H9 (cell line): ENCODE results near the gene IST1. TPM values are rescaled to one million over a fixed set of nuclear protein-coding genes. Genes with fewer than 3 reads are reported as not detected.
A peak's percentile ranks its signal among the peaks of the same experiment; 100 is the strongest.

Source experiments
- DNase-seq: peaks from one replicate; pipeline ENCODE4 v3.0.0-alpha.2; 2017
- H2AFZ ChIP-seq: one replicate; pipeline ENCODE4 v1.6.1; 2013; ENCODE audit warnings: mild to moderate bottlenecking, low read length, control low read depth, moderate library complexity
- H2AK5ac ChIP-seq: 2 replicates; pipeline ENCODE4 v1.6.1; 2013; ENCODE audit warnings: low read length, control low read depth, mixed read lengths; ENCODE audit not compliant: insufficient read length
- H2BK120ac ChIP-seq: one replicate; pipeline ENCODE4 v1.6.1; 2013; ENCODE audit warnings: low read depth, mild to moderate bottlenecking, low read length, control low read depth, inconsistent platforms; ENCODE audit not compliant: poor library complexity, severe bottlenecking
- H2BK12ac ChIP-seq: 2 replicates; pipeline ENCODE4 v1.6.1; 2013; ENCODE audit warnings: low read length, control low read depth, mixed read lengths, low read depth; ENCODE audit not compliant: insufficient read length
- H2BK15ac ChIP-seq: 2 replicates; pipeline ENCODE4 v1.6.1; 2013; ENCODE audit warnings: low read depth, low read length, control low read depth
- H2BK20ac ChIP-seq: one replicate; pipeline ENCODE4 v1.6.1; 2013; ENCODE audit warnings: low read depth, mild to moderate bottlenecking, low read length, control low read depth, inconsistent platforms; ENCODE audit not compliant: poor library complexity, severe bottlenecking
- H2BK5ac ChIP-seq: 2 replicates; pipeline ENCODE4 v1.6.1; 2013; ENCODE audit warnings: low read length, control low read depth, mixed read lengths; ENCODE audit not compliant: insufficient read length
- H3K14ac ChIP-seq: 2 replicates; pipeline ENCODE4 v1.6.1; 2013; ENCODE audit warnings: low read length, control low read depth; ENCODE audit not compliant: insufficient read depth
- H3K18ac ChIP-seq: 2 replicates; pipeline ENCODE4 v1.6.1; 2013; ENCODE audit warnings: low read depth, mild to moderate bottlenecking, mixed read lengths, low read length, control low read depth; ENCODE audit not compliant: insufficient read length
- H3K23ac ChIP-seq: 2 replicates; pipeline ENCODE4 v1.6.1; 2013; ENCODE audit warnings: low read length, control low read depth, mixed read lengths, low read depth; ENCODE audit not compliant: insufficient read length
- H3K23me2 ChIP-seq: 2 replicates; pipeline ENCODE4 v1.6.1; 2013; ENCODE audit warnings: low read depth, mild to moderate bottlenecking, mixed read lengths, low read length, control low read depth; ENCODE audit not compliant: insufficient read length, poor library complexity, severe bottlenecking
- H3K27ac ChIP-seq: 2 replicates; pipeline ENCODE4 v1.5.1; 2013; ENCODE audit warnings: low read length, control low read depth, mixed read lengths, low read depth; ENCODE audit not compliant: insufficient read length
- H3K27me3 ChIP-seq: 2 replicates; pipeline ENCODE4 v1.6.1; 2013; ENCODE audit warnings: low read length, control low read depth, inconsistent platforms; ENCODE audit not compliant: insufficient read depth
- H3K4ac ChIP-seq: 2 replicates; pipeline ENCODE4 v1.6.1; 2013; ENCODE audit warnings: low read depth, mild to moderate bottlenecking, control low read depth, inconsistent platforms, low read length, moderate library complexity
- H3K4me1 ChIP-seq: 2 replicates; pipeline ENCODE4 v1.6.1; 2013; ENCODE audit warnings: low read length, control low read depth, inconsistent platforms; ENCODE audit not compliant: insufficient read depth
- H3K4me2 ChIP-seq: 2 replicates; pipeline ENCODE4 v1.6.1; 2013; ENCODE audit warnings: low read length, control low read depth, mixed read lengths; ENCODE audit not compliant: insufficient read length, insufficient read depth
- H3K56ac ChIP-seq: 2 replicates; pipeline ENCODE4 v1.6.1; 2013; ENCODE audit warnings: low read depth, mild to moderate bottlenecking, mixed read lengths, low read length, control low read depth; ENCODE audit not compliant: insufficient read length
- H3K79me1 ChIP-seq: 2 replicates; pipeline ENCODE4 v1.6.1; 2013; ENCODE audit warnings: low read depth, mild to moderate bottlenecking, moderate library complexity, low read length, control low read depth, inconsistent platforms; ENCODE audit not compliant: insufficient read depth, poor library complexity, severe bottlenecking
- H3K79me2 ChIP-seq: 2 replicates; pipeline ENCODE4 v1.6.1; 2013; ENCODE audit warnings: low read length, control low read depth, inconsistent platforms; ENCODE audit not compliant: insufficient read depth
- H3K9ac ChIP-seq: 2 replicates; pipeline ENCODE4 v1.6.1; 2013; ENCODE audit warnings: low read length, control low read depth, mixed read lengths; ENCODE audit not compliant: insufficient read length; ENCODE audit errors: extremely low read depth
- H3K9me3 ChIP-seq: one replicate; pipeline ENCODE4 v1.6.1; 2013; ENCODE audit warnings: low read depth, low read length, inconsistent platforms; ENCODE audit not compliant: control insufficient read depth
- H3T11ph ChIP-seq: one replicate; pipeline ENCODE4 v1.6.1; 2013; ENCODE audit warnings: mild to moderate bottlenecking, low read length, control low read depth, inconsistent platforms
- H4K20me1 ChIP-seq: one replicate; pipeline ENCODE4 v1.6.1; 2013; ENCODE audit not compliant: control insufficient read depth, insufficient read length, insufficient read depth
- H4K5ac ChIP-seq: 2 replicates; pipeline ENCODE4 v1.6.1; 2013; ENCODE audit warnings: low read depth, mild to moderate bottlenecking, mixed read lengths, low read length, control low read depth; ENCODE audit not compliant: insufficient read length
- H4K8ac ChIP-seq: replicated peaks from 2 replicates; pipeline ENCODE4 v1.6.1; 2013; ENCODE audit warnings: low read length, control low read depth, mixed read lengths, low read depth; ENCODE audit not compliant: insufficient read length
- H4K91ac ChIP-seq: 2 replicates; pipeline ENCODE4 v1.6.1; 2013; ENCODE audit warnings: low read depth, mild to moderate bottlenecking, moderate library complexity, mixed read lengths, low read length, control low read depth; ENCODE audit not compliant: insufficient read length
- H3K27ac Mint-ChIP-seq, 3 experiments: 2 replicates in 2 of 3; 3 replicates in 1 of 3; pipeline ENCODE4 v1.8.0; 2020 to 2021; ENCODE audit warnings: mixed read lengths in 3 of 3, mild to moderate bottlenecking in 1 of 3, moderate library complexity in 1 of 3
- H3K27me3 Mint-ChIP-seq: 2 replicates; pipeline ENCODE4 v1.8.0; 2021; ENCODE audit warnings: low read depth, mild to moderate bottlenecking, moderate library complexity, mixed read lengths
- H3K36me3 Mint-ChIP-seq, 3 experiments: 2 replicates in 2 of 3; 3 replicates in 1 of 3; pipeline ENCODE4 v1.8.0; 2020 to 2021; ENCODE audit warnings: low read depth in 3 of 3, mixed read lengths in 3 of 3; ENCODE audit not compliant: insufficient read depth in 1 of 3
- H3K4me1 Mint-ChIP-seq, 2 experiments: 2 replicates each; pipeline ENCODE4 v1.8.0; 2020; ENCODE audit warnings: mixed read lengths in 2 of 2
- H3K4me3 Mint-ChIP-seq, 2 experiments: 2 replicates in 1 of 2; 3 replicates in 1 of 2; pipeline ENCODE4 v1.8.0; 2020 to 2021; ENCODE audit warnings: mild to moderate bottlenecking in 2 of 2, mixed read lengths in 2 of 2, moderate library complexity in 1 of 2
- H3K9me3 Mint-ChIP-seq, 2 experiments: 2 replicates in 1 of 2; 3 replicates in 1 of 2; pipeline ENCODE4 v1.8.0; 2020; ENCODE audit warnings: mild to moderate bottlenecking in 2 of 2, mixed read lengths in 2 of 2, moderate library complexity in 1 of 2
- WGBS: extraction: QIAGEN DNeasy Blood & Tissue Kit; methylation state at CpG from one replicate; pipeline ENCODE4 v1.1.7; 2013; ENCODE audit warnings: missing lambda C conversion rate, low lambda C conversion rate, mixed read lengths; ENCODE audit not compliant: insufficient read length; ENCODE audit errors: extremely low coverage; 5-methylcytosine and 5-hydroxymethylcytosine counted together
- total RNA-seq: library from RNA; stranded (reverse); gene quantifications from 2 replicates; pipeline ENCODE4 v1.2.1, GENCODE V29; 2021
- TF ChIP-seq, protein P1 (sequence below): fragments of 200-600 bp; sonication (generic); conservative IDR thresholded peaks from 3 replicates; pipeline ENCODE4 v1.8.0; 2021; ENCODE audit warnings: antibody characterized with exemption, mild to moderate bottlenecking

Gene IST1
- total RNA-seq, 1 experiment from 2014 or later = 263 TPM

DNA sequence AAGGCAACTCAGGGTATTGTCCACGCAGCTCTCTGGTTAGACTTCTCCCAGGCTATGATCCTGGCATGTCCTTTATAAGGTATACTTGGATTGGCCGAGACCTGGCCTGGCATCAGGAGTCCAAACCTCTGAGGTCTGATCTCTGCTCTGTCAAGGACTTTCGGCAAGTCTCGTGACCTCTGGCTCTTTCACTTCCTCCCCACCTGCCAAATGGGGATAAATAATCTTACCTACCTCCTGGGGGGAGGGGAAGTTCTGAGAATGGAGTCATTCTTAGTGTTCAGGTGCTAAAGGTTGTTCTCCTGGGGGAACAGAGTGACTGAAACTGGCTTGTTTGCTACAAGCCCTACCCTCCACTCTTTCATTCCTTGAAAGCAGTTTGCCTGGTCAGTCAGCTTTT lies 41.9 kb upstream of the IST1 start:
- H3K23me2 ChIP-seq = no peaks in the 10 kb centered on the region
- H3K27ac Mint-ChIP-seq = peak overlapping the region in 1 of 3 experiments; percentile 74; a peak in 2 of 7 replicates
- H3K18ac ChIP-seq = no peak overlapping the region
- no peak overlapping the region for H3T11ph ChIP-seq
- H3K36me3 Mint-ChIP-seq = peaks cover 13 to 57% (median 36%) of the 10 kb centered on the region in 3 experiments; a peak in 6 of 7 replicates
- H3K4ac ChIP-seq = no peak overlapping the region
- H3K9ac ChIP-seq = no peak overlapping the region
- no peak overlapping the region for H3K56ac ChIP-seq
- H4K8ac ChIP-seq = no peak overlapping the region
- no peak overlapping the region for H2BK20ac ChIP-seq
- no peak overlapping the region for H3K27ac ChIP-seq
- no peak overlapping the region for H2AFZ ChIP-seq
- no peak overlapping the region for H2AK5ac ChIP-seq
- DNase-seq = no peak
- no peak overlapping the region for H4K5ac ChIP-seq
- no peaks in the 10 kb centered on the region for H3K79me1 ChIP-seq
- no peaks in the 10 kb centered on the region; the same call in 1 of the 2 replicates for H3K27me3 Mint-ChIP-seq
- no peak overlapping the region for H3K4me3 Mint-ChIP-seq
- H3K23ac ChIP-seq = no peak overlapping the region
- no peak overlapping the region for H4K91ac ChIP-seq
- H3K9me3 ChIP-seq = no peaks in the 10 kb centered on the region
- H3K4me1 ChIP-seq = no peaks in the 10 kb centered on the region
- H3K27me3 ChIP-seq = no peaks in the 10 kb centered on the region
- H3K9me3 Mint-ChIP-seq = no peaks in the 10 kb centered on the region
- no peak overlapping the region for H2BK12ac ChIP-seq
- no peak overlapping the region for H2BK120ac ChIP-seq
- no peaks in the 10 kb centered on the region; the same call in 1 of the 2 replicates for H3K79me2 ChIP-seq
- no peak overlapping the region for H3K14ac ChIP-seq
- WGBS = no CpG with 5 or more reads among the region's 4 CpGs
- TF ChIP-seq, protein P1, sequence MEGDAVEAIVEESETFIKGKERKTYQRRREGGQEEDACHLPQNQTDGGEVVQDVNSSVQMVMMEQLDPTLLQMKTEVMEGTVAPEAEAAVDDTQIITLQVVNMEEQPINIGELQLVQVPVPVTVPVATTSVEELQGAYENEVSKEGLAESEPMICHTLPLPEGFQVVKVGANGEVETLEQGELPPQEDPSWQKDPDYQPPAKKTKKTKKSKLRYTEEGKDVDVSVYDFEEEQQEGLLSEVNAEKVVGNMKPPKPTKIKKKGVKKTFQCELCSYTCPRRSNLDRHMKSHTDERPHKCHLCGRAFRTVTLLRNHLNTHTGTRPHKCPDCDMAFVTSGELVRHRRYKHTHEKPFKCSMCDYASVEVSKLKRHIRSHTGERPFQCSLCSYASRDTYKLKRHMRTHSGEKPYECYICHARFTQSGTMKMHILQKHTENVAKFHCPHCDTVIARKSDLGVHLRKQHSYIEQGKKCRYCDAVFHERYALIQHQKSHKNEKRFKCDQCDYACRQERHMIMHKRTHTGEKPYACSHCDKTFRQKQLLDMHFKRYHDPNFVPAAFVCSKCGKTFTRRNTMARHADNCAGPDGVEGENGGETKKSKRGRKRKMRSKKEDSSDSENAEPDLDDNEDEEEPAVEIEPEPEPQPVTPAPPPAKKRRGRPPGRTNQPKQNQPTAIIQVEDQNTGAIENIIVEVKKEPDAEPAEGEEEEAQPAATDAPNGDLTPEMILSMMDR = no peak
- no peak overlapping the region for H2BK5ac ChIP-seq
- H3K4me1 Mint-ChIP-seq = no peaks in the 10 kb centered on the region
- H3K4me2 ChIP-seq = no peak overlapping the region
- H4K20me1 ChIP-seq = no peaks in the 10 kb centered on the region
- no peak overlapping the region for H2BK15ac ChIP-seq
